ENCODE data around the gene PLEKHA7.

Gene PLEKHA7

GRCh38 chr11:16795146-16795545 is 219.1 kb downstream of the PLEKHA7 start:
- no peak for TF ChIP-seq SIN3A (IDR thresholded peaks at IDR 0.05; ENCODE audit: borderline replicate concordance, insufficient read depth, low read length)
- no peak for TF ChIP-seq FOXP2 (optimal IDR thresholded peaks at IDR 0.05; ENCODE audit: borderline replicate concordance, extremely low read depth, extremely low read length, insufficient read depth)
- TF ChIP-seq REST (IDR thresholded peaks at IDR 0.05; ENCODE audit: insufficient read depth in 1 of 2, low read depth in 2 of 2, low read length in 2 of 2) = no peak
- no peak for TF ChIP-seq TAF1 (IDR thresholded peaks at IDR 0.05; ENCODE audit: borderline replicate concordance, insufficient read depth, low read length)
- no peak for TF ChIP-seq POLR2AphosphoS5 (IDR thresholded peaks at IDR 0.05; ENCODE audit: low read depth, low read length)

DNA sequence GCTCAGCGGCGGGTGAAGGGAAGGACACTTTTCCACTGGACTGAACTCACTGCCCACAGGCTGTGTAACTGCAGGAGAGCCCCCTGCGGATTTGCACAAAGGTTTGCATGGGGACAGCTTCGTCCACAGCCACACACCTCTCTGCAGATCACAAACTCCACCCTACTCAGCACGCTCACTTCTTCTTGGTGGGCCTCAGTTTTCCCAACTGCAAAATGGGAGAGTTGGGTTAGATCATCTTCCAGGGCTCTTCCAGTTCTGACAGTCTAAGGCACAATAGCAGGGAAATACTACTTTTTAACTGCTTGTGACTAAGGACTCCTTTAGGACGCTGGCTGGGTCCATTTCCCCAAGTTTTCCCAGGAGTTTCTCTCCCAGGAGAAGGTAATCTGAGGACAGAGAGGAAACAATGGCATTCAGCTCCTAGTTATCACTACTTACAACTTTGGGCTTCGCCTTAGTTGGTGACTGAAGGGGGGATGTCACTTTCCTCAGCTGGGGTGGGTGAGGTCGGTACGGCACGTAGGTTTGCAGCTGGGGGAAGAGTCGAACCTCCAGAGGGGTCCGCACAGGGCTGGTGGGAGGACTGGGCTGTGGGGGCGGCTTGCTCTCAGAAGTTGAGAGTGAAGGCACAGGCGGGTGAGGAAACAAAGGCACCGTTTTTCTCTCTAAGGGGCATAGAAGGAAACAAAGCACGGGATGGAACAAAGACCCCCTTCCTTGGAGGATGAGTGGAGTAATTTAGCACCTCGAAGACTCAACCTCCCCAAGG is 220.0 kb downstream of the PLEKHA7 start:
- TF ChIP-seq TAF1 (IDR thresholded peaks at IDR 0.05; ENCODE audit: borderline replicate concordance, insufficient read depth, low read length) = no peak
- no peak for TF ChIP-seq REST (IDR thresholded peaks at IDR 0.05; ENCODE audit: insufficient read depth in 1 of 2, low read depth in 2 of 2, low read length in 2 of 2)
- no peak for TF ChIP-seq POLR2AphosphoS5 (IDR thresholded peaks at IDR 0.05; ENCODE audit: low read depth, low read length)

- TF ChIP-seq REST (IDR thresholded peaks at IDR 0.05; ENCODE audit: insufficient read depth in 1 of 2, low read depth in 2 of 2, low read length in 2 of 2) (no peak), TAF1 (IDR thresholded peaks at IDR 0.05; ENCODE audit: borderline replicate concordance, insufficient read depth, low read length) (no peak), POLR2AphosphoS5 (IDR thresholded peaks at IDR 0.05; ENCODE audit: low read depth, low read length) (no peak), SIN3A (IDR thresholded peaks at IDR 0.05; ENCODE audit: borderline replicate concordance, insufficient read depth, low read length) (no peak), FOXP2 (optimal IDR thresholded peaks at IDR 0.05; ENCODE audit: borderline replicate concordance, extremely low read depth, extremely low read length, insufficient read depth) (no peak)
These were observed 220.7 kb downstream of the PLEKHA7 start for GRCh38 chr11:16793511-16793910.

- TF ChIP-seq SIN3A (IDR thresholded peaks at IDR 0.05; ENCODE audit: borderline replicate concordance, insufficient read depth, low read length) (no peak), TAF1 (IDR thresholded peaks at IDR 0.05; ENCODE audit: borderline replicate concordance, insufficient read depth, low read length) (no peak), POLR2AphosphoS5 (IDR thresholded peaks at IDR 0.05; ENCODE audit: low read depth, low read length) (no peak), REST (IDR thresholded peaks at IDR 0.05; ENCODE audit: insufficient read depth in 1 of 2, low read depth in 2 of 2, low read length in 2 of 2) (no peak), FOXP2 (optimal IDR thresholded peaks at IDR 0.05; ENCODE audit: borderline replicate concordance, extremely low read depth, extremely low read length, insufficient read depth) (no peak)
These were observed 221.2 kb downstream of the PLEKHA7 start for GRCh38 chr11:16793009-16793408.

Measured in PFSK-1 (cell line).